Heart left ventricle (tissue), 13 donors: Measurements from ENCODE around the gene PPARG.
"Not testable (repeated sequence)": the region's sequence is repeated elsewhere in the genome, so short reads cannot be mapped to it uniquely, and the experiment has no call there.

Experiments used
- POLR2A ChIP-seq, 2 donors: fragments of 450-650 bp; IDR thresholded peaks; one replicate each; pipeline ENCODE4 v1.6.1; 2017; ENCODE audit warnings: antibody characterized with exemption in 2 of 2, mild to moderate bottlenecking in 2 of 2, moderate library complexity in 2 of 2
- TF ChIP-seq, protein P1 (sequence below), 12 donors: fragments of 200-600 bp; sonication (generic) in 4 of 12; IDR thresholded peaks; one replicate each; pipeline versions ENCODE4 v1.5.0 to v1.8.0; 2018 to 2022; ENCODE audit warnings: antibody characterized with exemption in 12 of 12, mild to moderate bottlenecking in 5 of 12
- donor health status: ischemic (EF 13 %, LVEDD 7.1; RV severe dilation, severe dysfunction).
- donor health status: DM: no; HTN: yes; CAD: no.
- donor health status: DM: no; HTN: no; CAD: no.
- donor health status: ischemic (EF 25% LVEDD 6.9; RV normal size, moderate dysfunction).
- donor health status: ischemic (EF 25% LVEDD 5.7; RV mildly dilated, moderate dysfunction).
- donor health status: ischemic (EF 35%, LVEDD 5.7; RV mildly dilated, moderate dysfunction).
- donor health status: nonischemic (EF 11% LVEDD 7.7; RV severe dilation, severe dysfunction).
- donor health status: DM: yes; HTN: yes; CAD: no.
- donor health status: PGD.
- donor health status: ischemic (EF 29% LVEDD 5.4; RV normal size, mild dysfunction).
- donor health status: nonischemic (EF 23%, LVEDD 6.1; RV moderate dilation, normal function).

- TF ChIP-seq, protein P1, sequence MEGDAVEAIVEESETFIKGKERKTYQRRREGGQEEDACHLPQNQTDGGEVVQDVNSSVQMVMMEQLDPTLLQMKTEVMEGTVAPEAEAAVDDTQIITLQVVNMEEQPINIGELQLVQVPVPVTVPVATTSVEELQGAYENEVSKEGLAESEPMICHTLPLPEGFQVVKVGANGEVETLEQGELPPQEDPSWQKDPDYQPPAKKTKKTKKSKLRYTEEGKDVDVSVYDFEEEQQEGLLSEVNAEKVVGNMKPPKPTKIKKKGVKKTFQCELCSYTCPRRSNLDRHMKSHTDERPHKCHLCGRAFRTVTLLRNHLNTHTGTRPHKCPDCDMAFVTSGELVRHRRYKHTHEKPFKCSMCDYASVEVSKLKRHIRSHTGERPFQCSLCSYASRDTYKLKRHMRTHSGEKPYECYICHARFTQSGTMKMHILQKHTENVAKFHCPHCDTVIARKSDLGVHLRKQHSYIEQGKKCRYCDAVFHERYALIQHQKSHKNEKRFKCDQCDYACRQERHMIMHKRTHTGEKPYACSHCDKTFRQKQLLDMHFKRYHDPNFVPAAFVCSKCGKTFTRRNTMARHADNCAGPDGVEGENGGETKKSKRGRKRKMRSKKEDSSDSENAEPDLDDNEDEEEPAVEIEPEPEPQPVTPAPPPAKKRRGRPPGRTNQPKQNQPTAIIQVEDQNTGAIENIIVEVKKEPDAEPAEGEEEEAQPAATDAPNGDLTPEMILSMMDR (IDR thresholded peaks at IDR 0.05), result not testable (repeated sequence)
- not testable (repeated sequence) for TF ChIP-seq POLR2A (IDR thresholded peaks at IDR 0.05)
Measured at GRCh38 chr3:12262173-12262572, 26.7 kb upstream of the PPARG start.
